H1 (cell line): ENCODE results near the gene CMC1. TPM values are rescaled to one million over a fixed set of nuclear protein-coding genes. Genes with fewer than 3 reads are reported as not detected.

ENCODE experiments used
- CTCF ChIA-PET: fragments of 300-600 bp; sonication (Branson Sonifier 250); formaldehyde crosslinking; loops from one replicate; lab custom pipeline; 2021; ENCODE audit not compliant: partially characterized antibody; lab: Charles Lee
- POLR2A ChIA-PET: fragments of 300-600 bp; sonication (Branson Sonifier 250); formaldehyde crosslinking; loops from one replicate; lab custom pipeline; 2021; ENCODE audit warnings: inconsistent platforms; ENCODE audit not compliant: partially characterized antibody; lab: Charles Lee
- DNase-seq, 2 experiments: peaks; one replicate each; pipeline versions ENCODE4 v3.0.0 to v3.0.0-alpha.2; 2010 to 2022; ENCODE audit warnings: low spot score in 2 of 2, low read depth in 1 of 2, mixed read lengths in 1 of 2
- FAIRE-seq: peaks from 2 replicates; lab custom pipeline; 2011; peaks lifted over from hg19 to GRCh38; lab: Jason Lieb, UNC
- H2AFZ ChIP-seq: 2 replicates; pipeline ENCODE4 v1.8.1; 2012; ENCODE audit warnings: low read length, inconsistent platforms
- H2AK5ac ChIP-seq: 2 replicates; pipeline ENCODE4 v1.6.1; 2013; ENCODE audit warnings: low read depth, low read length
- H2BK120ac ChIP-seq: replicated peaks from 2 replicates; pipeline ENCODE3; 2013; ENCODE audit warnings: low read depth, low read length, inconsistent platforms
- H2BK12ac ChIP-seq: 2 replicates; pipeline ENCODE4 v1.6.1; 2013; ENCODE audit warnings: low read depth, low read length
- H2BK15ac ChIP-seq: 2 replicates; pipeline ENCODE4 v1.6.1; 2013; ENCODE audit warnings: low read length
- H2BK20ac ChIP-seq: 2 replicates; pipeline ENCODE4 v1.6.1; 2013; ENCODE audit warnings: low read length
- H2BK5ac ChIP-seq: 2 replicates; pipeline ENCODE4 v1.6.1; 2013; ENCODE audit warnings: low read depth, low read length
- H3K14ac ChIP-seq: 2 replicates; pipeline ENCODE4 v1.6.1; 2013; ENCODE audit warnings: inconsistent platforms; ENCODE audit not compliant: insufficient read length
- H3K18ac ChIP-seq: 2 replicates; pipeline ENCODE4 v1.6.1; 2013; ENCODE audit warnings: low read length; ENCODE audit errors: extremely low read depth
- H3K23ac ChIP-seq: 2 replicates; pipeline ENCODE4 v1.6.1; 2013; ENCODE audit warnings: inconsistent platforms; ENCODE audit not compliant: insufficient read length
- H3K23me2 ChIP-seq: 2 replicates; pipeline ENCODE4 v1.6.1; 2013; ENCODE audit warnings: low read depth, low read length
- H3K27ac ChIP-seq: 2 replicates; pipeline ENCODE4 v1.6.1; 2011; ENCODE audit warnings: low read depth, low read length, inconsistent platforms
- H3K27me3 ChIP-seq, 4 experiments: replicated peaks in 1 of 4; 1 replicate in 1 of 4; 2 replicates in 3 of 4; pipeline versions ENCODE4 v1.6.1 to v1.8.1; 2011 to 2013; ENCODE audit warnings: low read length in 3 of 4, mild to moderate bottlenecking in 3 of 4, inconsistent platforms in 2 of 4, mixed read lengths in 2 of 4, moderate library complexity in 1 of 4; ENCODE audit not compliant: control insufficient read depth in 3 of 4, insufficient read depth in 3 of 4; ENCODE audit errors: extremely low read depth in 1 of 4
- H3K36me3 ChIP-seq, 4 experiments: 2 replicates each; pipeline versions ENCODE4 v1.6.1 to v1.8.1; 2011 to 2013; ENCODE audit warnings: mild to moderate bottlenecking in 4 of 4, low read length in 3 of 4, moderate library complexity in 2 of 4, control low read depth in 1 of 4, inconsistent platforms in 1 of 4; ENCODE audit not compliant: insufficient read depth in 4 of 4, control insufficient read depth in 2 of 4
- H3K4ac ChIP-seq: replicated peaks from 2 replicates; pipeline ENCODE3; 2013; ENCODE audit warnings: low read length, low read depth, mixed read lengths, inconsistent platforms; ENCODE audit not compliant: insufficient read length
- H3K4me1 ChIP-seq, 4 experiments: replicated peaks in 1 of 4; 1 replicate in 1 of 4; 2 replicates in 3 of 4; pipeline versions ENCODE4 v1.6.1 to v1.8.1; 2011 to 2013; ENCODE audit warnings: low read length in 3 of 4, inconsistent platforms in 2 of 4, mixed read lengths in 1 of 4; ENCODE audit not compliant: insufficient read depth in 4 of 4, control insufficient read depth in 3 of 4
- H3K4me2 ChIP-seq, 2 experiments: 2 replicates each; pipeline versions ENCODE4 v1.6.1 to v1.8.1; 2011 to 2013; ENCODE audit warnings: low read depth in 2 of 2, low read length in 2 of 2, control low read depth in 1 of 2, inconsistent platforms in 1 of 2, mild to moderate bottlenecking in 1 of 2; ENCODE audit not compliant: insufficient read depth in 1 of 2
- H3K4me3 ChIP-seq, 4 experiments: fragments of 200-600, 300-600 bp in 1 of 4; sonication (generic), shearing (Covaris generic), sonication (Bioruptor Twin) in 1 of 4; 2 replicates each; pipeline versions ENCODE4 v1.5.1 to v1.8.1; 2011 to 2016; ENCODE audit warnings: low read length in 4 of 4, low read depth in 3 of 4, control low read depth in 2 of 4, inconsistent platforms in 2 of 4, mild to moderate bottlenecking in 2 of 4, mixed read lengths in 1 of 4, moderate library complexity in 1 of 4; ENCODE audit not compliant: insufficient read depth in 2 of 4; ENCODE audit errors: extremely low read depth in 1 of 4
- H3K56ac ChIP-seq: replicated peaks from 2 replicates; pipeline ENCODE3; 2013; ENCODE audit warnings: low read depth, mild to moderate bottlenecking, mixed read lengths, low read length, inconsistent platforms; ENCODE audit not compliant: insufficient read length
- H3K79me1 ChIP-seq: 2 replicates; pipeline ENCODE4 v1.6.1; 2013; ENCODE audit warnings: low read depth, low read length, control low read depth
- H3K79me2 ChIP-seq, 2 experiments: 2 replicates each; pipeline versions ENCODE4 v1.6.1 to v1.8.1; 2012 to 2013; ENCODE audit warnings: low read length in 2 of 2, mild to moderate bottlenecking in 2 of 2, inconsistent platforms in 1 of 2; ENCODE audit not compliant: insufficient read depth in 2 of 2, control insufficient read depth in 1 of 2
- H3K9ac ChIP-seq, 4 experiments: replicated peaks in 1 of 4; 1 replicate in 1 of 4; 2 replicates in 3 of 4; pipeline versions ENCODE4 v1.6.1 to v1.8.1; 2011 to 2013; ENCODE audit warnings: low read depth in 3 of 4, low read length in 3 of 4, control low read depth in 2 of 4, mild to moderate bottlenecking in 2 of 4, moderate library complexity in 2 of 4, inconsistent platforms in 1 of 4; ENCODE audit errors: extremely low read depth in 1 of 4
- H3K9me3 ChIP-seq, 2 experiments: 2 replicates each; pipeline versions ENCODE4 v1.6.1 to v1.8.1; 2012 to 2013; ENCODE audit warnings: mild to moderate bottlenecking in 2 of 2, moderate library complexity in 2 of 2, control low read depth in 1 of 2, inconsistent platforms in 1 of 2, low read depth in 1 of 2, low read length in 1 of 2, mixed read lengths in 1 of 2; ENCODE audit not compliant: insufficient read depth in 2 of 2
- H4K20me1 ChIP-seq, 2 experiments: replicated peaks in 1 of 2; 2 replicates each; pipeline versions ENCODE3 to v1.8.1; 2011 to 2013; ENCODE audit warnings: inconsistent platforms in 2 of 2, low read length in 2 of 2, mild to moderate bottlenecking in 1 of 2; ENCODE audit not compliant: insufficient read depth in 2 of 2, control insufficient read depth in 1 of 2
- H4K5ac ChIP-seq: 2 replicates; pipeline ENCODE4 v1.6.1; 2013; ENCODE audit warnings: low read length, low read depth, mixed read lengths, inconsistent platforms; ENCODE audit not compliant: insufficient read length
- H4K8ac ChIP-seq: 2 replicates; pipeline ENCODE4 v1.8.0; 2013; ENCODE audit warnings: mild to moderate bottlenecking, moderate library complexity, low read length, inconsistent platforms; ENCODE audit not compliant: insufficient read depth; ENCODE audit errors: extremely low read depth
- H4K91ac ChIP-seq: replicated peaks from 2 replicates; pipeline ENCODE3; 2013; ENCODE audit warnings: low read length, mixed read lengths, inconsistent platforms; ENCODE audit not compliant: insufficient read length
- ATF2 ChIP-seq: IDR thresholded peaks from 2 replicates; pipeline ENCODE4 v1.6.1; 2012; ENCODE audit warnings: low read length, inconsistent platforms
- GTF2F1 ChIP-seq: IDR thresholded peaks from 2 replicates; pipeline ENCODE4 v1.6.1; 2012; ENCODE audit warnings: low read depth, low read length, improper control_type of control experiment, borderline replicate concordance
- KDM1A ChIP-seq: fragments of 200-600, 300-600 bp; sonication (generic); IDR thresholded peaks from 2 replicates; pipeline ENCODE4 v1.7.1; 2016; ENCODE audit warnings: mild to moderate bottlenecking, low read length, borderline replicate concordance
- MAX ChIP-seq: IDR thresholded peaks from 2 replicates; pipeline ENCODE4 v1.6.1; 2012; ENCODE audit warnings: inconsistent platforms
- RNF2 ChIP-seq: fragments of 200-900, 300-1000 bp; sonication (generic); IDR thresholded peaks from 2 replicates; pipeline ENCODE4 v1.7.1; 2016; ENCODE audit warnings: borderline replicate concordance, low read depth, mild to moderate bottlenecking, antibody characterized with exemption, low read length; ENCODE audit not compliant: poor library complexity, severe bottlenecking; ENCODE audit errors: missing control alignments
- SAP30 ChIP-seq: fragments of 300-600 bp; sonication (generic); IDR thresholded peaks from 2 replicates; pipeline ENCODE4 v1.7.1; 2012; ENCODE audit warnings: low read length, moderate library complexity, mild to moderate bottlenecking, inconsistent platforms; ENCODE audit not compliant: insufficient read depth, insufficient replicate concordance
- SIRT6 ChIP-seq: IDR thresholded peaks from one replicate; pipeline ENCODE4 v1.7.1; 2012; ENCODE audit warnings: low read length, inconsistent platforms
- SRF ChIP-seq: IDR thresholded peaks from 2 replicates; pipeline ENCODE4 v1.6.1; 2011; ENCODE audit warnings: mild to moderate bottlenecking, low read depth, low read length, moderate library complexity
- TCF12 ChIP-seq: IDR thresholded peaks from 2 replicates; pipeline ENCODE4 v1.6.1; 2011; ENCODE audit warnings: low read depth, mild to moderate bottlenecking, low read length
- YY1 ChIP-seq: IDR thresholded peaks from 2 replicates; pipeline ENCODE4 v1.6.1; 2011; ENCODE audit warnings: low read depth, mild to moderate bottlenecking, low read length
- WGBS, 2 experiments: shearing (Covaris generic) in 1 of 2; methylation state at CpG; one replicate each; pipeline versions ENCODE4 v1.1.6 to v1.1.7; 2013 to 2015; ENCODE audit warnings: low lambda C conversion rate in 2 of 2, mixed read lengths in 2 of 2, inconsistent platforms in 1 of 2, low coverage in 1 of 2, missing lambda C conversion rate in 1 of 2; ENCODE audit not compliant: insufficient replicate concordance in 2 of 2, insufficient coverage in 1 of 2, insufficient read length in 1 of 2; ENCODE audit errors: extremely low coverage in 1 of 2, missing lambda C conversion rate in 1 of 2; 5-methylcytosine and 5-hydroxymethylcytosine counted together
- polyA plus RNA-seq, 7 experiments: library from polyadenylated mRNA; depleted of rRNA in 3 of 7; stranded (reverse) in 5 of 7; unstranded in 2 of 7; fragments of >200 nt in 5 of 7; fragments of 200-250 nt in 2 of 7; gene quantifications; 1 replicate in 5 of 7; 2 replicates in 1 of 7; 4 replicates in 1 of 7; pipeline versions ENCODE4 v1.2.1 to v1.2.3, GENCODE V29; 2011 to 2013; ENCODE audit warnings: missing spikeins in 2 of 7, mixed read lengths in 2 of 7
- total RNA-seq: library from RNA; stranded (reverse); fragmentation: NEBNext Ultra II Directional; extraction: Animal tissue kit (Norgen Biotek cat#: 25700); gene quantifications from 2 replicates; pipeline ENCODE4 v1.2.1, GENCODE V29; 2021

Gene CMC1
- total and polyA plus RNA-seq, 2 of the 8 experiments (the other 6 are each of a cell fraction or from before 2014, with no cell fraction given), result 11.4 to 19.4 TPM

- H2AFZ ChIP-seq, result no peak overlapping the region
- H3K79me2 ChIP-seq, result peaks cover 0 to 68% of the 10 kb centered on the region in 2 experiments; a peak in 3 of 4 replicates
- no peak overlapping the region for H3K56ac ChIP-seq
- H3K4me3 ChIP-seq, result no peak overlapping the region
- no peak overlapping the region for H2BK20ac ChIP-seq
- no peak overlapping the region for H4K8ac ChIP-seq
- H2BK120ac ChIP-seq, result no peak overlapping the region
- H3K4ac ChIP-seq, result no peak overlapping the region
- H3K9ac ChIP-seq, result no peak overlapping the region
- no peak overlapping the region; a peak in 1 of 4 replicates for H3K4me2 ChIP-seq
- H3K23me2 ChIP-seq, result no peaks in the 10 kb centered on the region; the same call in 1 of the 2 replicates
- H3K23ac ChIP-seq, result no peak overlapping the region
- H2BK12ac ChIP-seq, result no peak overlapping the region
- no peaks in the 10 kb centered on the region for H4K20me1 ChIP-seq
- DNase-seq, result no peak
- H3K18ac ChIP-seq, result no peak overlapping the region
- CTCF ChIA-PET, result interaction anchor here (0.8 kb wide), 1 partner anchor 531 kb away, joined by 3 read pairs; no protein-coding TSS in a partner anchor
- H3K27me3 ChIP-seq, result no peaks in the 10 kb centered on the region
- no peak overlapping the region for H4K5ac ChIP-seq
- H2BK5ac ChIP-seq, result no peak overlapping the region
- H4K91ac ChIP-seq, result no peak overlapping the region
- no peak for FAIRE-seq
- H3K36me3 ChIP-seq, result no peaks in the 10 kb centered on the region
- POLR2A ChIA-PET, result interaction anchor here (1.1 kb wide), 1 partner anchor 9 kb away, joined by 3 read pairs; no protein-coding TSS in a partner anchor
- 71% methylated on average over 3 of the region's 3 CpGs; no CpG with 5 or more reads in 1 of the 2 experiments for WGBS, 2 experiments
- no peak overlapping the region for H2AK5ac ChIP-seq
- no peak overlapping the region for H2BK15ac ChIP-seq
- peaks cover 2 to 23% (median 11%) of the 10 kb centered on the region in 4 experiments for H3K4me1 ChIP-seq
- no peak overlapping the region for H3K14ac ChIP-seq
- H3K9me3 ChIP-seq, result no peaks in the 10 kb centered on the region
- no peak overlapping the region for H3K27ac ChIP-seq
- H3K79me1 ChIP-seq, result peaks cover 3% of the 10 kb centered on the region; the same call in 1 of the 2 replicates
- TF ChIP-seq SRF (no peak), TCF12 (no peak), KDM1A (no peak), ATF2 (no peak), YY1 (no peak), RNF2 (no peak), SIRT6 (no peak), SAP30 (no peak), MAX (no peak), GTF2F1 (no peak)
Observed at GRCh38 chr3:28243424-28244106, 2.1 kb downstream of the CMC1 start.
